Breast epithelium (tissue), 4 donors: ENCODE results near the gene TRMT11. TPM values are rescaled to one million over a fixed set of nuclear protein-coding genes. Genes with fewer than 3 reads are reported as not detected.
A peak's percentile ranks its signal among the peaks of the same experiment; 100 is the strongest.

Experiments used
- DNase-seq, 2 donors: peaks; one replicate each; pipeline ENCODE4 v3.0.0-alpha.2; 2019; ENCODE audit warnings: low spot score in 2 of 2
- H3K27ac ChIP-seq, 2 donors: fragments of 200-600 bp; sonication (generic) in 1 of 2; one replicate each; pipeline ENCODE4 v1.5.1; 2016 to 2019; ENCODE audit warnings: mild to moderate bottlenecking in 1 of 2
- H3K27me3 ChIP-seq, 2 donors: fragments of 200-600 bp; sonication (generic) in 1 of 2; one replicate each; pipeline versions ENCODE4 v1.5.1 to v1.6.0; 2017 to 2019; ENCODE audit warnings: control low read depth in 1 of 2, mild to moderate bottlenecking in 1 of 2
- H3K36me3 ChIP-seq: fragments of 200-600 bp; one replicate; pipeline ENCODE4 v1.5.1; 2019
- H3K4me1 ChIP-seq, 2 donors: fragments of 200-600 bp; sonication (generic); one replicate each; pipeline ENCODE4 v1.5.1; 2016 to 2019; ENCODE audit warnings: control low read depth in 1 of 2
- H3K4me3 ChIP-seq, 3 donors: fragments of 200-600 bp; sonication (generic); 1 replicate in 2 of 3; 2 replicates in 1 of 3; pipeline ENCODE4 v1.5.1; 2016 to 2019; ENCODE audit warnings: mild to moderate bottlenecking in 3 of 3, moderate library complexity in 2 of 3
- H3K9me3 ChIP-seq, 2 donors: fragments of 200-600 bp; sonication (generic) in 1 of 2; one replicate each; pipeline ENCODE4 v1.5.1; 2016 to 2019; ENCODE audit warnings: control low read depth in 1 of 2
- POLR2A ChIP-seq: fragments of 450-650 bp; IDR thresholded peaks from one replicate; pipeline ENCODE4 v1.6.1; 2016; ENCODE audit warnings: antibody characterized with exemption, mild to moderate bottlenecking, moderate library complexity
- POLR2AphosphoS5 ChIP-seq, 3 donors: sonication (generic); formaldehyde crosslinking; IDR thresholded peaks; one replicate each; pipeline ENCODE4 v1.6.1; 2017; ENCODE audit warnings: antibody characterized with exemption in 3 of 3
- intact Hi-C: fragments of 100-400 bp; cut with DNase I; formaldehyde crosslinking; loops from one replicate; pipeline ENCODE4 v1.15.1; 2023; ENCODE audit warnings: low total_unique reads
- total RNA-seq, 3 donors: library from RNA; depleted of rRNA; stranded (reverse); fragments of >200 nt; gene quantifications; one replicate each; pipeline ENCODE4 v1.1.0, GENCODE V29; 2016
- TF ChIP-seq, protein P1 (sequence below), 3 donors: fragments of 450-650 bp; IDR thresholded peaks; one replicate each; pipeline ENCODE4 v1.5.1; 2016 to 2017; ENCODE audit warnings: antibody characterized with exemption in 3 of 3, mild to moderate bottlenecking in 3 of 3, moderate library complexity in 3 of 3

The TRMT11 gene
- total RNA-seq, 3 donors from 2014 or later, result 17.3 to 48.3 (median 39.7) TPM

DNA sequence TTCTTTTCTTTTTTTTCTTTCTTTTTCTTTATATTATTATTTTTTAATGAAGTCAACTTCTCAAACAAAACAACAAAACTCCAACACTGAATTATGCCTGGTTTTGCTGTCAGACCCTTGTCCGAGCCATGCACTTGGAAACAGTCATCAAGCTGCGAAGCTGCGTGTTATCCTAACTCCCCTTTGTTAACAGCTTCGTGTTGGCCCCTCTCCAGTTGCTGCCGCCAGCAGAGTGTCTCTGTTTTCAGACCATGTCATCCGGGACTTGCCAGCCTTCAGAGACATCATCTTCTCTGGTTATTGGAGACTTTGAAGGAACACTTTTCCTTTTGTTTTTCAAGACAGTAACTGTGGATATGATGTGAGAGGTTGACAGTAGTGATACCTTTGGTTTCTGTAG, 83.1 kb downstream of the TRMT11 start:
- Histone ChIP-seq H3K36me3 (peaks cover 4% of the 10 kb centered on the region), H3K27me3 (no peaks in the 10 kb centered on the region), H3K27ac (no peak overlapping the region), H3K4me1 (no peaks in the 10 kb centered on the region), H3K4me3 (no peak overlapping the region), H3K9me3 (peaks cover 0 to 5% of the 10 kb centered on the region in 2 donors)
- no peak for DNase-seq
- no peak for TF ChIP-seq POLR2AphosphoS5 (IDR thresholded peaks at IDR 0.05)
- intact Hi-C loops, result no loop called here

DNA sequence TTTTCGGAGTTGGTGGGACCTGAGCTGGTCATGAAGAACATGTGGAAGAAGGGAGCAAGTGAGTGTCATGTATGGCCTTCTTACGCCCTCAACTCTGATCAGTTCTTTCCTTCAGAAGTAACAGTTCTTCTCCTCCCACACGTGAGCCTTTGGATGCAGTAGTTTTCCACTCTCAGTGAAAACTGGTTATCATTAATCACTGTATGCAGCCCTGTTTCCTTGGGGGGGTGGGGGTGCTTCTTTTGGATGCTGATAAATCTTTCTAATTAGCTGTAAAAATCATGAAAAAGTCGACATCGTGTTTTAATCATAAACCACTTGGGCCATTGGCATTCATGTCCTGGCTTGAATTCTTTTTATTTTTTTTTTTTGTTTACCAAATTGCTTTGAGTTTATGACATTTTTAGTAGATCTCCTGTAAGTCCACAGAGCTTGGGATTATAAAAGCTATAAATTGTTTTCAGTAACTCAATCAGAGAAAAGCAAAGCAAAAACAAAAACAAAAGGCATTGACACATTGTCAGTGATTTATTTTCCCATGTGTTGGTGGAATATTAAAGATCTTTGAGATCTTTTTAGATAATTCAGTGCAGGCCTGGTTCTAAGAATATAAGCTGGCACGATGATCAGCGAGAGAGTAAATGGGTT, 84.8 kb downstream of the TRMT11 start:
- Histone ChIP-seq H3K4me1 (no peaks in the 10 kb centered on the region), H3K36me3 (peaks cover 4% of the 10 kb centered on the region), H3K4me3 (no peak overlapping the region), H3K27me3 (no peaks in the 10 kb centered on the region), H3K27ac (peak overlapping the region; percentile 58 to 77), H3K9me3 (peaks cover 0 to 3% of the 10 kb centered on the region in 2 donors)
- TF ChIP-seq, protein P1, sequence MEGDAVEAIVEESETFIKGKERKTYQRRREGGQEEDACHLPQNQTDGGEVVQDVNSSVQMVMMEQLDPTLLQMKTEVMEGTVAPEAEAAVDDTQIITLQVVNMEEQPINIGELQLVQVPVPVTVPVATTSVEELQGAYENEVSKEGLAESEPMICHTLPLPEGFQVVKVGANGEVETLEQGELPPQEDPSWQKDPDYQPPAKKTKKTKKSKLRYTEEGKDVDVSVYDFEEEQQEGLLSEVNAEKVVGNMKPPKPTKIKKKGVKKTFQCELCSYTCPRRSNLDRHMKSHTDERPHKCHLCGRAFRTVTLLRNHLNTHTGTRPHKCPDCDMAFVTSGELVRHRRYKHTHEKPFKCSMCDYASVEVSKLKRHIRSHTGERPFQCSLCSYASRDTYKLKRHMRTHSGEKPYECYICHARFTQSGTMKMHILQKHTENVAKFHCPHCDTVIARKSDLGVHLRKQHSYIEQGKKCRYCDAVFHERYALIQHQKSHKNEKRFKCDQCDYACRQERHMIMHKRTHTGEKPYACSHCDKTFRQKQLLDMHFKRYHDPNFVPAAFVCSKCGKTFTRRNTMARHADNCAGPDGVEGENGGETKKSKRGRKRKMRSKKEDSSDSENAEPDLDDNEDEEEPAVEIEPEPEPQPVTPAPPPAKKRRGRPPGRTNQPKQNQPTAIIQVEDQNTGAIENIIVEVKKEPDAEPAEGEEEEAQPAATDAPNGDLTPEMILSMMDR (IDR thresholded peaks at IDR 0.05), result no peak
- TF ChIP-seq POLR2A, result no peak
- TF ChIP-seq POLR2AphosphoS5 (IDR thresholded peaks at IDR 0.05), result no peak
- intact Hi-C loops, result no loop called here
- no peak for DNase-seq

DNA sequence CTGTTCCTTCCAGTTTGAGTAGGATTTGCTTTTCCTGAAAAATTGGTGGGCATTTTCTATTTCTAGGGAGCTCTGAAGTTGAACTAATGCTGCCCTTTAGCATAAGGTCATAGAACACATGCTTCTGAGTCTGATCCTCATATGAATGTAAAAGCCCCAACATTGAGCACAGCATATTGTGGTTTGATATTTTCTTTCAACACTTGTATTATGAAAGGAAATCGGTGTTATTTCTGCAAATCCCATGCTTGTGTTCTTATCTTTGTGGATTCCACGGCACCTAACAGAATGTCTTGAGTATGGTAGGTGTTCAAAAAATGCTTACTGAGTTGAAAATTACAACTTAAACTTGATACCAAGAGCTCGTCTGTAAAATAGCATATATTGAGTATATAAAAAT, 85.8 kb downstream of the TRMT11 start:
- H3K4me3 ChIP-seq, result no peak overlapping the region
- no peak for DNase-seq
- TF ChIP-seq POLR2A, result no peak
- no peak for TF ChIP-seq POLR2AphosphoS5 (IDR thresholded peaks at IDR 0.05)
- TF ChIP-seq, protein P1 (IDR thresholded peaks at IDR 0.05), result no peak
- no peaks in the 10 kb centered on the region for H3K9me3 ChIP-seq
- no peaks in the 10 kb centered on the region for H3K27me3 ChIP-seq
- H3K27ac ChIP-seq, result no peak overlapping the region
- H3K36me3 ChIP-seq, result peaks cover 4% of the 10 kb centered on the region
- intact Hi-C loops, result no loop called here
- no peaks in the 10 kb centered on the region for H3K4me1 ChIP-seq

DNA sequence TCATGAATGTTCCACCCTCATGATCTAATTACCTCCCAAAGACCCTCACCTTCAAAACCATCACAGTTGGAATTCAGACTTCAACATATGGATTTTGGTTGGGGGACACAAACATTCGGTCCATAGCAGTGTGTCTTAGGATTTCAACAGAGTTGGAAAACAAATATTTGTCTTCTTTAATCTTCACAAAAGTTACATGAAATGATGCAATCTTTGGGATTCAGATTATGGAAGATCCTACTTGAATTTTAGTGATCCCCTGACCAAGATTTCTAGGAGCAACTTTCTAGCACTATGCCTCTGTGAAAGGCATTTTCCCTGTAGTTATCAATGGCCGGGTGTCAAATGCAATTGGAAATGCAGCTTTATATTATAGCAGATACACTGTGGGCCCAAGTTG, 86.5 kb downstream of the TRMT11 start:
- H3K4me3 ChIP-seq, result no peak overlapping the region
- H3K36me3 ChIP-seq, result peaks cover 4% of the 10 kb centered on the region
- DNase-seq, result no peak
- TF ChIP-seq, protein P1 (IDR thresholded peaks at IDR 0.05), result no peak
- TF ChIP-seq POLR2A, result no peak
- TF ChIP-seq POLR2AphosphoS5 (IDR thresholded peaks at IDR 0.05), result no peak
- intact Hi-C loops, result no loop called here
- no peak overlapping the region for H3K27ac ChIP-seq
- H3K4me1 ChIP-seq, result no peaks in the 10 kb centered on the region
- H3K9me3 ChIP-seq, result no peaks in the 10 kb centered on the region
- no peaks in the 10 kb centered on the region for H3K27me3 ChIP-seq

DNA sequence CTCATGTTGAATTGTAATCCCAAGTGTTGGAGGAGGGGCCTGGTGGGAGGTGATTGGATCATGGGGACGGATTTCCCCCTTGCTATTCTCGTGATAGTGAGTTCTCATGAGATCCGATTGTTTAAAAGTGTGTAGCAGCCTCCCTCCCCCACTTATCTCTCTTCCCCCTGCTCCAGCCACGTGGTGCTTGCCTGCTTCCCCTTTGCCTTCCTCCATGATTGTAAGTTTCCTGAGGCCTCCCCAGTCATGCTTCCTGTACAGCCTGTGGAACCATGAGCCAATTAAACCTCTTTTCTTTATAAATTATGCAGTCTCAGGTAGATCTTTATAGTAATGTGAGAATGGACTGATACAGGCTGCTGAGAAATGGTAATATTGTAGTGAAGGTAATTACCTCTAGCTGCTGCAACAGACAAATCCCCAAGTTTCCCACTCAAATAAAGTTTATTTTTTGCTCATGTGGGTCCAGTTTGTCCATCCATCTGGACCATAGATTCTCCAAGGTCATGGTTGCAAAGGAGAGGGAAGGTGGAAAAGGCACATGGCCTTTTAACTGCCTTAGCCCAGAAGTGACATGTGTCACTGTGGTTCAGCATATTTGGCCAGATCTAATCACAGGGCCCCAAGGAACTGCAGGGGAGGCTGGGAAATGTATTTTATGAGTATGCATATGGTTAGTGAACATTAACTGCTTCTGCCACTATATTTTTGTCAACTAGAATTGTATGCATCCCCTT, 89.2 kb downstream of the TRMT11 start:
- H3K4me1 ChIP-seq, result no peaks in the 10 kb centered on the region
- no peak for DNase-seq
- no peak overlapping the region for H3K4me3 ChIP-seq
- no peaks in the 10 kb centered on the region for H3K9me3 ChIP-seq
- intact Hi-C loops, result no loop called here
- H3K27me3 ChIP-seq, result no peaks in the 10 kb centered on the region
- TF ChIP-seq, protein P1 (IDR thresholded peaks at IDR 0.05), result no peak
- TF ChIP-seq POLR2AphosphoS5 (IDR thresholded peaks at IDR 0.05), result no peak
- TF ChIP-seq POLR2A, result no peak
- H3K36me3 ChIP-seq, result no peaks in the 10 kb centered on the region
- peak overlapping the region in 1 of 2 donors; percentile 4 for H3K27ac ChIP-seq
